HG03378 (cell line): Measurements from ENCODE around the gene USP19.

Experiments
- ATAC-seq: cut with Tn5 transposase; IDR thresholded peaks from one replicate; pipeline ENCODE4 v1.9.1; 2021; ENCODE audit warnings: mild to moderate bottlenecking, moderate library complexity; ENCODE audit not compliant: unreplicated experiment

Gene USP19

GRCh38 chr3:49133226-49133951 lies 12.8 kb upstream of the USP19 start:
- ATAC-seq = no peak

- no peak for ATAC-seq
These were observed 12.0 kb upstream of the USP19 start, which contains the start of gene LAMB2 for GRCh38 chr3:49132437-49133225. Gene LAMB2, minus strand, starts transcription at chr3:49133050. Its CDS starts 183 bp downstream, at chr3:49132867.

DNA sequence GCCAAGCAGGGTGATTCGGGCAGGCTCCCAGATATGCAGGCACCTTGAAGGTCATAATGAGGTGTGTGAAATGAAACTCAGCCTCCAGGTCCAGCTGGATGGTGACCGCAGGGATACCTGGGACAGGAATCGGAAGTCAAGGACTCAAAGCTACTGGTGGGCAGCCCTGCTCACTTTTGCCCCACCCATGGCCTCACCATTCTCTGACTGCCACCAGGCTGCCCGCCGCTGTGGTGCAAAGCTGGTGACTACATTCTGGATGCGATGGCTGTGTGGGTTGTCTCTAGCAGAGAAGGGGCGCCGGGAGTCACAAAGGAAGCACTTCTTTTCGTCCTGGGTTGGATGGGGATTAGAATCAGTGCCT lies 11.4 kb upstream of the USP19 start:
- no peak for ATAC-seq

DNA sequence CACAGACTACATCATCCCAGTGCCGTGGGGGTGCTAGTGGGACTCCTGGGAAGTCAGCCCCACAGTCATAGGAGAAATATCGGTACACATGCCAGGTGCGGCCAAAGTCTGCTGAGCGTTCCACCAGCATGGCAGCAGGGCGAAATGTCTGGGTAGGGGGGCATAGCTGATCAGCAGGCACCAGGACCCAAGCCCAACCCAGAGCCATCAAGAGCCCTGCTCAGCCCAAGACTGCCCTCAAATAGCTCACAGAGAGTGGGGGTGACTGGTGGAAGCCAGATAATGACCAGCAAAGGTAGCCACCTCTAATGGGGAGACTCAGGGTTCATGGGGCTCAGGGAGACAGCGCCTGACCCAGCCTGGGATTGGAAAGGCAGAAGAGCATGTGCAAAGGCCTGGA lies 11.0 kb upstream of the USP19 start:
- no peak for ATAC-seq

GRCh38 chr3:49131040-49131439 lies 10.4 kb upstream of the USP19 start:
- no peak for ATAC-seq

DNA sequence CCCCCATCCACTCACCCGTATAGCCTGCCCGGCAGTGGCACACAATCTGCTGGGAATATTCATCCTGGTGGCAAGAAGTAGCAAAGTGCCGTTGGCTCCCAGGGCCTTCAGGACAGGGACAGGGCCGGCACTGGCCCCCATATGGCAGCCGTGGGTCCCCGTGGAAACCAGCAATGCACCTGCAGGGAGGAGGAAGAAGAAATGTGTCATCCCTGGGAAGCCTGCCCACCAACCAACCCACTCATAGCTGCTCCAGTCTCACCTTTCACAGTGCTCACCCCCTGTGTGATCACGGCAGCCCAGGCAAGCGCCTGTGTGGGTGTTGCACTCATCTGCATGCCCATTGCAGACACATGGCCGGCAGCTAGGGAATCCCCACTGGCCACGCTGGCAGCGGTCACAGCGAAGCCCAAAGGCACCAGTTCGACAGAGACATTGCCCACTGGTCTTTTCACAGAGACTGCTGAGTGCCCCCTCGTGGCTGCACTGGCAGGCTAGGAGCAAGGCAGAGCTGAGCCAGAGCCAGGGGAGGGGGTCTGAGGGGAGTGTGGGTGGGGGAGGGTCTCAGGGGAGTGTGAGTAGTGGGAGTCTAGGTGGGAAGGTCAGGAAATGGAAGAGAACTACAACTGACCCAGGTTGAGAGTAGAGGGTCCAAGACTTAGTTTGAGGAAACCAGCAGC lies 4.5 kb upstream of the USP19 start:
- ATAC-seq = no peak

GRCh38 chr3:49124203-49124602 lies 3.6 kb upstream of the USP19 start:
- ATAC-seq = no peak

DNA sequence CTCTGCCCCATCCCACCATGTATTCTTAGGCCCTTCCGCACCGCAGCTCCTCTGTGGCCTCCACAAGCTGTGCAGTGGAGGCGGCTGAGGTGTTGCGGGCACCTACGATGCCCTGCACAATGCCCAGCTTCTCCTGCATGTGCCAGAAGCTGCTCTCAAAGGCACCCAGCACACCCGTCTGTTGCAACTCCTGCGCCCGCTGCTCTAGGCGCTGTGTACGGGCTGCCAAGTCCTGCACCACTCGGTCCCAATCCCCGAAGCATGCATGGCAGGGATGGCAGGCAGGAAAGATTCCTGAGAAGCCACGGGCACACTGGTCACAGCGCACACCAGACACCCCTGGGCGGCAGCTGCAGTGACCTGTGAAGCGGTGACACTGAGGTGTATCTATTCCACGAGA lies 3.1 kb upstream of the USP19 start:
- no peak for ATAC-seq

GRCh38 chr3:49122886-49123545 lies 2.4 kb upstream of the USP19 start:
- ATAC-seq = no peak

- no peak for ATAC-seq
These were observed 1.8 kb upstream of the USP19 start for GRCh38 chr3:49122451-49122850.

DNA sequence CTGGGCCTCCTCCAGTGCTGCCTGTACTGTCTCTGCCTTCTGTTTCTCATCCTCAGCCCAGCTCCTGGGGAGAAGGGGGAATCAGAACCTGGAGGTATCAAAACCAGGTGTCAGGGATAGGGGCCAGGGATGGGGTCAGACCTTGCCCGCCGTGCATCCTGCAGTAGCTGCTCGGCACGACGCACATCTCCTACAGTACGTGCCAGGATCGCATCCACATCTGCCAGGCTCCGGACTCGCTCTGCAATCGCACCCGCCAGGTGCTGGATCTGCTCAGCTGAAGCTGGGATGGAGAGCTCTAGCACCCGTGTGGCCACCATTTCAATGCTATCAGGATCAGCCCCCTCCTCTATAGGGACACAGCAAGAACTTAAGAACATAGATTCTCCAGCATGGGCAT lies 1.4 kb upstream of the USP19 start:
- ATAC-seq = no peak

DNA sequence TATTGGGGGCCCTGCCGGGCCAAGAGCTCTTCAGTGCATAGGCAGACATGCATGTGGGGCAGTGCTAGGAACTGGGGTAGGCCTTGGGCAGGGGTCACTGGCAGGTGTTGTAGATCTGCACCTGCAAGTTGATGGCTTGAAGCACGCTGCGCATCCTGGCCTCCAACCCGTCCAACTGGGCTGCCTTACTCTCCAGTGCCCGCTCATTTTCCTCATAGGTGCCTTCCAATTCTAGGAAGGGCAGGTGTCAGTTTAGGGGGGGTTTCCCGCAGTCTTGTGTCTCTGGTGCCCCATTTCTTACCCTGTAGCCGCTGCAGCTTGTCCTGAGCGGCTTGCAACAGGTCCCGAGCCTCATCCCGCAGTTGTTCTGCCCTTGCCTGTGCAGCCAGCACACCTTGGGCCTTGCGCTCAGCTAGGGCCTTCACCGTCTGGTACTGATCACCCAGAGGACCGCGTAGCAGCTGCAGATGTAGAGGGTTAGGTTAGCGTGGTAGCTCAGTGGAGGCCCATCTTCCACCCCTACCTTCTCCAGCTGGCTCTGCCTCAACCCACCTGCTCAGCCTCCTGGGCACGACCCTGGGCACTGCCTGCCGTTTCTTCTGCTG lies 611 bp upstream of the USP19 start:
- ATAC-seq = no peak

DNA sequence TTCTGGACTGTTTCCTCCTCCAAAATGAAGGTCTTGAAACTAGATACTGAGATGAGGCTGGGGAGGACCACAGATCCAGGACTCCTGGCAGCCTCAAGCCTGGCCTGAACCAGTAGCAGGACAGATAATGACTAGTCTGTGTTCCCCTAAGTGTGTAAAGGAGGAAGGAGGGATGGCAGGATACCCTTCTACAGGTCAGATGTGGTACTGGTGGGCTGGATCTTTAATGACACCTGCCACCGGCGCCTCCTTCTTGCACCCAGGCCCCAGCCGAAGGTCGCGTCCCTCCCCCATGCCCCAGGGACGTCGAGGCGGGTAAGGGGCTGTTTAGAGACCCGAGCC lies 556 bp downstream of the USP19 start:
- peak; percentile 6 for ATAC-seq

DNA sequence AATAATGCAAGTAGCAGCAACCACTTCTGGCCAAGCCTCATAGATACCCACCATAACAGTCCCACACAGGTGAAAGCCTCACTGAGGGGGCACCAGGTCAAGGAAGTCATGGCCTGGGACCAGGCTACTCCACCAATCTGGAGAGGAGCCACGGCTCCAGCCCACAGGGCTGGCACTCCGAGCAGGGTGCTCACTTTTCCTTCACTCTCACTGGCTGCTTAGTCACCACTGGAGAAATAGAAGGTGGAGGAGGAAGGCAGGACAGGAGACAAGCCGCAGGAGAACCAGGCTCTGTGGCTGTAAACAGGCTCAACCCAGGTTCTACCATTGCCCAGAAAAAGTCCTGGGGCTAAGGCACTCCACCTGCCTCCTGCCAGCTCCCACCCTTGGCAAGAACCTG lies 1.2 kb downstream of the USP19 start:
- ATAC-seq = no peak

DNA sequence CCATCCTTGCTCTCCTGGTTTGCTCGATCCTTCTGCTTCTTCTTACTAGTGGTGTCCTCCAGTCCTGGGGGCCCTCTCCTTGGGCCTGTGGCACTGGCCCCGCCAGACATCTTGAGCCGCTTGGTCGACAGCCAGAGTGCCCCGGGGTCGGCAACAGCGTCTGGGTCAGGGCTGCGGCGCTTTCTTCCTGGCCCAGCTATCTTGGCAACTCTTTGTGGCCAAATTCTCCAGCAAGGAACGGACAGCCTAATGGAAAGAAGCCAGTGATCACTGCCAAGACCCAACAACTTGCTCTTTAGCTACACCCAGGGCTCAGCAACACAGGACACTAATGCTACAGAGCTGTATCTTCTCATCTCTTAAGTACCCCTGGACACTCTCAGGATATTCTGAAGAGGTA lies 1.6 kb downstream of the USP19 start:
- ATAC-seq = no peak

DNA sequence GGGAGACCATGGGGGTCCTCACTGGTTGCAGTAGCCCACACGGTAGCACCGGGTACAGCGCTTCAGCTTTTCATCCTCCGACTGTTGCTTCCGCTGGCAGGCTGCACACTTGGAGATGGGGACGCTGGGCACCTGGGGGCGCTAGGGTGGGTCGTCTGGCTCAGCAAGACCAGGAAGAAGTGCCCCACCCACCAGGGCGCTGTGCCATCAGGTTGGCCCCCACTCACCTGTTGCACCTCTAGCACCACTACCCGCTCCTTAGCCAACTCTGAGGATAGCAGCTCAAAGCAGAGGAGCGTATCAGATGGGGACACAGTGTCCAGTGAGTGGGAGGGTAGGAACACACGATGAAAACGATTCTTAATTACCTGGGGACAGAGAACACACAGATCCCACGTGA lies 8.4 kb downstream of the USP19 start:
- no peak for ATAC-seq

DNA sequence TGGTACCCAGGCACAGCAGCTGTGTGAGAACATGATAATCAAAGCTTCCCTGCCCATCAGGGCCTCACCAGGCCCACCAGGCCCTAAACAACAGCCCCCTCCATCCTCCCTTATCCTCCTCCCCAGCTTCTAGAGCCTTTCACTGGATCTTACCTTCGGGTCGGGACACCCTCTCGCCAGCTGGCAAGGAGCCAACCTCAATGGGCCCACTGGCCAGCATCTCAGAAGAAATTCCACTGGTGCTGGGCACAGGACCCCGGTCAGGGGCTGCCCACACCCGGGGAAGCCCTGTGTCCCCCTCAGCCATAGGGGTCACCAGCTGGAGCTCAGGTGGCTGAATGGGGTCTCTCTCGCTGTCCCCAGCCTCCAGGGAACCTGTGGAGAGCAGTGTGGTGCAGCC lies 9.3 kb downstream of the USP19 start:
- ATAC-seq = no peak

DNA sequence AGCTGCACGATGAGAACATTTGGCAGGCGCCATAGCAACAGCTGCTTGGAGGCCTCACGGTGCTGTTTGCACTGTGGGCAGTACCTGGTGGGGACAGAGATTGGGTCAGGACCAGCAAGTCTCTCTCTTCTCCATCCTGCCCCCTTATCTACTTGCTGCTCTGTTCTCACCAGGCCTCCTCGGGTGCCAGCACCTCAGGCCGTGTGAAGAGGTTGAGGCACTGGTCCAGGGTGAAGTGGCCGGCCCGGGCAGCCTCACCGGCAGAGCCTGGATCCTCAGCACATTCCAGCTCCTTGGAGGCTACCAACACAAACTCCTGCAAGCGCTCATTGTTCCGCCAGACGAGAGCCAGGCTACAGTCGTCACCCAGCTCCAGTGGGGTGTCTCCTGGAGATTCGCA lies 9.8 kb downstream of the USP19 start:
- no peak for ATAC-seq

- ATAC-seq = no peak
These were observed 12.3 kb downstream of the USP19 start for GRCh38 chr3:49108346-49108745.

DNA sequence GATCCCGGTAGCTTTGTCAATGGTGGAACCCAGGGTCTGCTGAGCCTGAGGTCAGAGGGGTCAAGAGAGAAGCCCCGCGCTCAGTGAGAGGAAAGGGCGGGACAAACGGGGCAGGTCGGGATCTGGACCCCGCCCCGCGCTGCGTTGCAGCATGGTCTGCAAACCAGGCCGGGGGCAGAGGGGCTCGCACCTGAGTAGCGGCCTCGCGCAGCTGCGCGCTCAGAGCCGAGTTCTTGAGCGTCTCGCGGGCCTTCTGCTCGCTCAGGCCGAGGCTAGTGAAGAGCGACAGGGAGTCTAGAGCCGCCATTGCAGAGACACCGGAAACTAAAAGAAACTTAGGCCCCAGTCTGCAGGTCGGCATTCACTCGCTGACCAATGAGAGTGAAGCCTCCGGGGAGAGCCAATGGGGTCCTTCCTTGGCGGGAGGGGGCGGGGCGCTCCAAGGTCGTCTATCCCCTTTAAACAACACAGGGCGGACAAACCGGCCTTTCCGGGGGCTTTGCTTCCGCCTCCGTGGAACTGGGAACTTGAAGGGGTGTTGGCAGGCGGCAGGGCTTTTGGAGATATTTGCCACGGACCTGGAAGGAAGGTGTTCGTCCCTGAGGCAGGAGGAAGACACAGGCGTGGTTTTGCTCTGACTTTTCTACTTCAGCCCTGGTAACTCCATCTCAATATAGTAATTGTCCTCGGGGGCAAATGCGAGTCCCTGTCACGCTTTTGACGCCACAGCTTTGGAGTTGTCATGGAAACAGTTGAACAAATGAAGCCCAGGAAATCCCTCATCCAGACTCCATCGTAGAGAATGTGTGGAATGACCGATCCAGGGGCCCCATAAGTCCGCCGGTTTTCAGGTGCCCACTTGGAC lies 16.0 kb downstream of the USP19 start, which contains the start of gene QARS1:
Gene QARS1 (minus strand): TSS at position 331 of the 865 bp plus-strand sequence. CDS start 24 bp downstream, at position 307.
- ATAC-seq = peak; percentile 78
